Naive thymus-derived CD4-positive, alpha-beta T cell (primary cell): ENCODE measurements around the gene VCP. TPM values are rescaled to one million over a fixed set of nuclear protein-coding genes. Genes with fewer than 3 reads are reported as not detected.

Experiments used
- ATAC-seq: fragments of 150-1000 bp; cut with Tn5 transposase; 2 replicates; pipeline ENCODE4 v1.10.0; 2021; ENCODE audit warnings: mild to moderate bottlenecking, moderate library complexity
- CTCF ChIA-PET: fragments of 350-600 bp; sonication (Branson Sonifier 250); formaldehyde crosslinking; loops from one replicate; lab custom pipeline; 2021; ENCODE audit warnings: antibody characterized with exemption; lab: Charles Lee
- POLR2A ChIA-PET: fragments of 350-600 bp; sonication (Branson Sonifier 250); formaldehyde crosslinking; loops from one replicate; lab custom pipeline; 2021; ENCODE audit warnings: antibody characterized with exemption, inconsistent platforms; lab: Charles Lee
- DNase-seq, 9 donors: peaks; one replicate each; pipeline versions ENCODE4 v3.0.0 to v3.0.0-alpha.2; 2020 to 2022; ENCODE audit warnings: mixed read lengths in 1 of 9
- H3K27ac ChIP-seq: one replicate; pipeline ENCODE4 v1.7.0; 2013; ENCODE audit warnings: mild to moderate bottlenecking, low read depth, low read length, moderate library complexity
- H3K27me3 ChIP-seq, 2 donors: one replicate each; pipeline ENCODE4 v1.7.0; 2013; ENCODE audit warnings: low read length in 2 of 2, mild to moderate bottlenecking in 2 of 2, moderate library complexity in 2 of 2; ENCODE audit not compliant: control insufficient read depth in 2 of 2, insufficient read depth in 2 of 2
- H3K36me3 ChIP-seq, 3 experiments: 1 replicate in 2 of 3; 2 replicates in 1 of 3; pipeline ENCODE4 v1.7.0; 2013; ENCODE audit warnings: low read length in 3 of 3, mild to moderate bottlenecking in 3 of 3, moderate library complexity in 1 of 3; ENCODE audit not compliant: insufficient read depth in 3 of 3, control insufficient read depth in 2 of 3
- H3K4me1 ChIP-seq, 2 donors: one replicate each; pipeline ENCODE4 v1.7.0; 2013; ENCODE audit warnings: low read length in 2 of 2, mild to moderate bottlenecking in 2 of 2, moderate library complexity in 1 of 2; ENCODE audit not compliant: control insufficient read depth in 2 of 2, insufficient read depth in 2 of 2
- H3K4me3 ChIP-seq: 2 replicates; pipeline ENCODE4 v1.7.0; 2013; ENCODE audit warnings: mild to moderate bottlenecking, low read length
- H3K9me3 ChIP-seq, 3 experiments: 1 replicate in 2 of 3; 2 replicates in 1 of 3; pipeline ENCODE4 v1.7.0; 2013; ENCODE audit warnings: low read length in 3 of 3; ENCODE audit not compliant: control insufficient read depth in 2 of 3
- H3K27ac Mint-ChIP-seq, 9 donors: one replicate each; pipeline ENCODE4 v1.8.0; 2020 to 2022; ENCODE audit warnings: mixed read lengths in 9 of 9, mild to moderate bottlenecking in 8 of 9, moderate library complexity in 5 of 9, inconsistent platforms in 2 of 9
- H3K27me3 Mint-ChIP-seq, 5 donors: one replicate each; pipeline ENCODE4 v1.8.0; 2021 to 2022; ENCODE audit warnings: mixed read lengths in 5 of 5, mild to moderate bottlenecking in 1 of 5
- H3K36me3 Mint-ChIP-seq, 5 donors: one replicate each; pipeline ENCODE4 v1.8.0; 2020 to 2022; ENCODE audit warnings: mixed read lengths in 5 of 5, mild to moderate bottlenecking in 3 of 5, inconsistent platforms in 1 of 5
- H3K4me1 Mint-ChIP-seq, 7 donors: one replicate each; pipeline ENCODE4 v1.8.0; 2020 to 2022; ENCODE audit warnings: mixed read lengths in 7 of 7, mild to moderate bottlenecking in 3 of 7, inconsistent platforms in 1 of 7
- H3K4me3 Mint-ChIP-seq, 10 donors: one replicate each; pipeline ENCODE4 v1.8.0; 2020 to 2022; ENCODE audit warnings: mild to moderate bottlenecking in 10 of 10, mixed read lengths in 10 of 10, moderate library complexity in 6 of 10, inconsistent platforms in 2 of 10
- H3K9me3 Mint-ChIP-seq, 11 donors: one replicate each; pipeline ENCODE4 v1.8.0; 2020 to 2022; ENCODE audit warnings: mixed read lengths in 11 of 11, mild to moderate bottlenecking in 4 of 11, inconsistent platforms in 1 of 11, moderate library complexity in 1 of 11
- intact Hi-C, 2 donors: fragments of 100-400 bp; cut with micrococcal nuclease; formaldehyde crosslinking; loops; one replicate each; pipeline ENCODE4 v1.15.1; 2023
- polyA plus RNA-seq, 2 donors: library from polyadenylated mRNA; unstranded; fragments of 300-500 nt; fragmentation: Illumina TruSeq; gene quantifications; one replicate each; pipeline ENCODE4 v1.2.3, GENCODE V29; 2021
- total RNA-seq, 6 experiments: library from RNA in 5 of 6; stranded (reverse) in 5 of 6; gene quantifications; 1 replicate in 5 of 6; 2 replicates in 1 of 6; pipeline ENCODE4 v1.2.3 and lab custom pipeline; 2021 to 2026

Gene VCP
- total and polyA plus RNA-seq, 7 experiments from 2014 or later, result 134 to 259 (median 198) TPM

GRCh38 chr9:35010351-35010958 lies 62.0 kb downstream of the VCP start:
- Mint-ChIP-seq H3K4me3 (no peak overlapping the region), H3K4me1 (peaks cover 0 to 17% (median 13%) of the 10 kb centered on the region in 7 donors), H3K9me3 (peaks cover 2 to 18% (median 12%) of the 10 kb centered on the region in 11 donors), H3K27ac (no peak overlapping the region), H3K27me3 (no peaks in the 10 kb centered on the region), H3K36me3 (peaks cover 8 to 32% (median 25%) of the 10 kb centered on the region in 5 donors)
- H3K36me3 ChIP-seq, result no peaks in the 10 kb centered on the region
- ATAC-seq (no peak), DNase-seq (no peak)
- no peak overlapping the region for H3K4me3 ChIP-seq
- peaks cover 0 to 4% of the 10 kb centered on the region in 2 donors for H3K4me1 ChIP-seq
- POLR2A ChIA-PET, result no interaction called here
- H3K9me3 ChIP-seq, result peaks cover 0 to 7% (median 0%) of the 10 kb centered on the region in 3 experiments
- intact Hi-C loops, result no loop called here
- CTCF ChIA-PET, result interaction anchor here (0.6 kb wide), 1 partner anchor 24 kb away, joined by 3 read pairs; no protein-coding TSS in a partner anchor
- no peak overlapping the region for H3K27ac ChIP-seq
- H3K27me3 ChIP-seq, result no peaks in the 10 kb centered on the region

Other genes starting within 250 kb of the VCP start
- gene PHF24, start 114.3 kb downstream of the VCP start, total RNA-seq, result not detected
- gene PHF24, start 114.3 kb downstream of the VCP start, polyA plus RNA-seq, result not detected
- gene DNAJB5, start 82.9 kb downstream of the VCP start, total RNA-seq, result 1 to 10 TPM; 1.1 to 3.7 (median 1.4) TPM
- gene DNAJB5, start 82.9 kb downstream of the VCP start, polyA plus RNA-seq, result 1 to 10 TPM; 3.4 TPM
- 10 to 100 TPM; 19.6 to 84.9 (median 26.7) TPM for gene FANCG, start 7.3 kb upstream of the VCP start, total RNA-seq
- gene FANCG, start 7.3 kb upstream of the VCP start, polyA plus RNA-seq, result 10 to 100 TPM in 1 of 2 donors, 1 to 10 TPM in 1; 8.7 to 12.6 TPM
- 10 to 100 TPM; 27.1 to 36.0 (median 29.9) TPM for gene PIGO, start 24.0 kb upstream of the VCP start, total RNA-seq
- gene PIGO, start 24.0 kb upstream of the VCP start, polyA plus RNA-seq, result 10 to 100 TPM; 27.4 to 30.6 TPM
- 100 to 1,000 TPM in 1 of 5 experiments, 10 to 100 TPM in 4; 34.7 to 126 (median 44.9) TPM for gene STOML2, start 30.5 kb upstream of the VCP start, total RNA-seq
- 10 to 100 TPM; 85.6 to 88.8 TPM for gene STOML2, start 30.5 kb upstream of the VCP start, polyA plus RNA-seq
- gene ATOSB, start 43.2 kb upstream of the VCP start, total RNA-seq, result 10 to 100 TPM in 2 of 5 experiments, 1 to 10 TPM in 3; 5.9 to 26.0 (median 6.6) TPM
- 1 to 10 TPM in 1 of 2 donors, under 1 TPM in 1; 0.95 to 3.4 TPM for gene ATOSB, start 43.2 kb upstream of the VCP start, polyA plus RNA-seq
- 1 to 10 TPM in 3 of 5 experiments, under 1 TPM in 2; 0.24 to 1.6 (median 1.3) TPM for gene UNC13B, start 89.4 kb upstream of the VCP start, total RNA-seq
- gene UNC13B, start 89.4 kb upstream of the VCP start, polyA plus RNA-seq, result under 1 TPM; 0.21 to 0.85 TPM